HepG2 (cell line): ENCODE results near the gene DLX3.

ENCODE experiments used
- CTCF ChIP-seq: sonication (generic); formaldehyde crosslinking; IDR thresholded peaks from 2 replicates; pipeline ENCODE4 v1.5.0; 2020; ENCODE audit warnings: mild to moderate bottlenecking, missing genetic modification reagents, moderate library complexity
- FOXC1 ChIP-seq: sonication (generic); formaldehyde crosslinking; IDR thresholded peaks from 2 replicates; pipeline ENCODE4 v1.8.0; 2022; ENCODE audit warnings: mild to moderate bottlenecking, missing genetic modification reagents, borderline replicate concordance
- ZBTB1 ChIP-seq: sonication (generic); formaldehyde crosslinking; IDR thresholded peaks from 2 replicates; pipeline ENCODE4 v1.4.0; 2020; ENCODE audit warnings: missing genetic modification reagents, borderline replicate concordance
- ZXDC ChIP-seq: sonication (generic); formaldehyde crosslinking; IDR thresholded peaks from 2 replicates; pipeline ENCODE4 v1.5.0; 2020; ENCODE audit warnings: mild to moderate bottlenecking, missing genetic modification reagents

GRCh38 chr17:50027881-50028735 is 33.1 kb upstream of the DLX3 start:
- TF ChIP-seq ZXDC (CRISPR knock-in tag) (no peak), CTCF (CRISPR knock-in tag) (no peak), ZBTB1 (CRISPR knock-in tag) (no peak), FOXC1 (no peak)
